ENCODE data around the gene ILF3.

The ILF3 gene

DNA sequence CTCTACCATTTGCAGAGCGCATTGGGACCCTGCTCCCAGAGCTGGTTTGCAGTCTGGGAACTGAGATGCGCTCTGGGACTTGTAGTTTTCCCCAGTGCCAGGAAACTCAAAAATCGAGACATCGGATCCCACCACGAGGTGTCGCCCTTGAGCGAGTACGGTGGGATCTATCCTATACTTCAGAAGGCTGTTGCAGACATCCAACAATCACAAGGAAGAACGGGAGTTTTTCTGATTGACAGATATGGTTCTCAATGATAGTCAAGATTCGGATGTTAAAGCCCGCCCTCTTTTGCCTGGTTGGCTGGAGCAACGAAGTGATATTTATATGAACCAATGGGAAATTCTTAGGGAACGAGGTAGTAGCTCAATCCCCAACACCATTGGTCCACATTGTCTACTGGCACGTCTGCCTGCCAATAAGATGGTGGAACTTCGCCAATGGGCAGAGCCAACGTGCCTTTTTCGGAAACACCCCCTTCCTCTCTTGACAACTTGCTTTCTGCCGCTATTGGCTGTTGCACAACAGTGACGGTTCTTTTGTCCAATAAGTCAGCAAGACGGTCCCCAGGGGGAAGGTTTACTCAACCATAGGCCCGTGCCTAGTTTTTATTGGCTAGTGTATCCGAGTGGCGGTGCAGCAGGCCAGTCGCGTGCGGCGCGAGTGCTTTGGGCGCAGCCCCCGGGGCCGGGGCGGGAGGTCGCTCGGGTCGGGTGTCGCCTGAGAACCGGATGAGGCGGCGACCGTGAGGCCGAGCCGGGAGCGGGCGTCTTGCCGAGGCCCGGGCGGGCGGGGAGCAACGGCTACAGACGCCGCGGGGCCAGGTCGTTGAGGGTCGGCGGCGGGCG is 63.4 kb downstream of the ILF3 start, which contains the start of gene DNM2:
TSS of gene DNM2 (plus strand) at position 724 of the 849 bp plus-strand sequence. CDS start 164 bp downstream, outside the sequence.
- ChIA-PET POLR2A (interaction anchor here (0.7 to 3.4 kb wide), 14 partner anchors 8 to 155 kb away, joined by 3 to 26 read pairs (median 4); partner anchors contain the start of genes QTRT1 and TMED1), CTCF (interaction anchor here (0.6 to 2.9 kb wide), 15 partner anchors 14 to 211 kb away, joined by 3 to 16 read pairs (median 4); partner anchors contain the start of gene QTRT1)
- peak; percentile 91 for DNase-seq (ENCODE audit: extremely low spot score)
- TF ChIP-seq BHLHE40 (IDR thresholded peaks at IDR 0.05; ENCODE audit: borderline replicate concordance) (no peak), PKNOX1 (IDR thresholded peaks at IDR 0.05) (peak; percentile 100), SP1 (IDR thresholded peaks at IDR 0.05) (peak; percentile 93), FOXM1 (IDR thresholded peaks at IDR 0.05; ENCODE audit: borderline replicate concordance) (peak; percentile 62), ELF4 (IDR thresholded peaks at IDR 0.05) (peak; percentile 56; the same call in 1 of the 2 replicates)

DNA sequence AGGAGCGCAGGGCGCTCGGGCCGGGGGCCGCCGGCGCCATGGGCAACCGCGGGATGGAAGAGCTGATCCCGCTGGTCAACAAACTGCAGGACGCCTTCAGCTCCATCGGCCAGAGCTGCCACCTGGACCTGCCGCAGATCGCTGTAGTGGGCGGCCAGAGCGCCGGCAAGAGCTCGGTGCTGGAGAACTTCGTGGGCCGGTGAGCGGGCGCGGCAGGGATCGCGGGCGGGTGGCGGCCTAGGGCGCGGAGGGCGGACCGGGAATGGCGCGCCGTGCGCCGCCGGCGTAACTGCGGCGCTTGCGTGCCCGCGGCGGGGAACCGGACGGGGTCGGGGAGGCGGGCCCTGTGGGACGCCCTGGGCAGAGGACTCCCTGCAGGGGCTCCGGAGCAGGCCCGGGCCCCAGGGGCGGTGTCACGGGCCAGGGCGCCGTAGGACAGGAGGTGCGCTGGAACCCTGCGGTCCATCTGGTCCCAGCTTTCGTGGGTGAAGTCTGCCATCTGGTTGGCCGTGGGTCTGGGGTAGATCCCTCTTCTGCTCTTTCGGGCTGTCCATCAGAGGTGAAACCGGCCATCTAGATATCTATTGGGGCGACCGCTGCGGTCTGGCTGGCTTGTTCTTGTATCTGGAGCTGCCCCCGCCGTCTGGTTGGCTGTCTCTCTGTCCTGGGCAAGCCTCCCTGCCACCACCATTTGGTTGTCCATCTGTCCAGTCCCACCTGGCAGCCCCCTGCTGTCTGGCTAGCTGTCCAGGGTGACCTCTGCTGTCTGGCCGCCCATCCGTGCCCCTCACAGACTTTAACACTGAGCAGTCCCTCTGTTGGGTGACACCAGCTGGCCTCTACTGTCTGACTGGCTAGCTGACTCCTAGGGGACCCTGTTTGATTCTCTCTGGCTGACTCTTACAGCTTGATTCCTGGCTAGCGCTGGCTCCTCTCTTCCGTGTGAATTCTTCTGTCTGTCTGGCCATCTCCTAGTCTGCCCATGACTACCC is 64.4 kb downstream of the ILF3 start:
- CTCF ChIA-PET = interaction anchor here (0.6 to 2.9 kb wide), 15 partner anchors 15 to 212 kb away, joined by 3 to 16 read pairs (median 4); partner anchors contain the start of gene QTRT1

DNA sequence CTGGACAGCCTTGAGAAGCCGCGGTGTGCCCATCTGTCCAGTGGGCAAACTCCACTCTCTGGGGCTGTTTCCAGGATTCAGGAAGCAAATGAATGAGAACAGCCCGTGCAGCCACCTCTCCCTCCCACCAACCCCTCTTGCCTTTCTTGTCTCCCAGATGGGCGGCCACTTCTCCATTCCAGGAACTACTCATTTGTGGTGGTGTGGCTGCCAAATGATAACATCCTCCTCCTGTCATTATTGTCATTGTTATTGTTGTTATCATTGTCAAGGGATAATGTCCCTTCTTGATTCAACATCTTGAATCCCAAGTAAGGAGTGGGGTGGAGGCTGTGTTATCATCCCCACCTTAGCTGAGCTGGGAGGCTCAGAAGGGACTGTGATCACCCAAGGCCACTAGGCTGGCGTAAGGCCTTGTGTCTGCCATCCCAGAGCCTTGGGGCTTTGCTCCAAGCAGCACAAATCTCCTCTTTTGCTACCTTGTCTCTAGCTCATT is 65.4 kb downstream of the ILF3 start:
- TF ChIP-seq ZNF384 (IDR thresholded peaks at IDR 0.05) (no peak), FOXK2 (IDR thresholded peaks at IDR 0.05) (no peak), CTBP1 (IDR thresholded peaks at IDR 0.05; ENCODE audit: borderline replicate concordance) (no peak), LEF1 (IDR thresholded peaks at IDR 0.05; ENCODE audit: borderline replicate concordance) (no peak), FOXA1 (IDR thresholded peaks at IDR 0.05) (no peak), SP1 (IDR thresholded peaks at IDR 0.05) (no peak), HDGF (IDR thresholded peaks at IDR 0.05; ENCODE audit: borderline replicate concordance) (no peak), BHLHE40 (IDR thresholded peaks at IDR 0.05; ENCODE audit: borderline replicate concordance) (no peak), PKNOX1 (IDR thresholded peaks at IDR 0.05) (no peak), ELF4 (IDR thresholded peaks at IDR 0.05) (no peak), NFRKB (IDR thresholded peaks at IDR 0.05) (no peak), ARNT (IDR thresholded peaks at IDR 0.05) (no peak), SUZ12 (IDR thresholded peaks at IDR 0.05) (no peak)
- ChIA-PET POLR2A (interaction anchor here (0.5 to 1.8 kb wide), 4 partner anchors 8 to 145 kb away, joined by 3 to 7 read pairs (median 5); no protein-coding TSS in a partner anchor), CTCF (interaction anchor here (1.0 to 2.9 kb wide), 2 partner anchors 145 kb away, joined by 3 to 16 read pairs; no protein-coding TSS in a partner anchor)
- DNase-seq (ENCODE audit: extremely low spot score) = no peak

More for the DNA sequence above, 64.4 kb downstream of the ILF3 start:
- POLR2A ChIA-PET = interaction anchor here (0.7 to 3.4 kb wide), 16 partner anchors 9 to 154 kb away, joined by 3 to 26 read pairs (median 5); partner anchors contain the start of genes QTRT1 and TMED1
- peak; percentile 45 for DNase-seq (ENCODE audit: extremely low spot score)
- TF ChIP-seq L3MBTL2 (conservative IDR thresholded peaks at IDR 0.05) (no peak), FOXM1 (IDR thresholded peaks at IDR 0.05; ENCODE audit: borderline replicate concordance) (no peak), ARNT (IDR thresholded peaks at IDR 0.05) (no peak), ELF4 (IDR thresholded peaks at IDR 0.05) (no peak), SUZ12 (IDR thresholded peaks at IDR 0.05) (no peak), PKNOX1 (IDR thresholded peaks at IDR 0.05) (no peak), SP1 (IDR thresholded peaks at IDR 0.05) (no peak), NFRKB (IDR thresholded peaks at IDR 0.05) (no peak), HDGF (IDR thresholded peaks at IDR 0.05; ENCODE audit: borderline replicate concordance) (no peak), CTBP1 (IDR thresholded peaks at IDR 0.05; ENCODE audit: borderline replicate concordance) (no peak), ZNF384 (IDR thresholded peaks at IDR 0.05) (no peak), FOXK2 (IDR thresholded peaks at IDR 0.05) (no peak)

DNA sequence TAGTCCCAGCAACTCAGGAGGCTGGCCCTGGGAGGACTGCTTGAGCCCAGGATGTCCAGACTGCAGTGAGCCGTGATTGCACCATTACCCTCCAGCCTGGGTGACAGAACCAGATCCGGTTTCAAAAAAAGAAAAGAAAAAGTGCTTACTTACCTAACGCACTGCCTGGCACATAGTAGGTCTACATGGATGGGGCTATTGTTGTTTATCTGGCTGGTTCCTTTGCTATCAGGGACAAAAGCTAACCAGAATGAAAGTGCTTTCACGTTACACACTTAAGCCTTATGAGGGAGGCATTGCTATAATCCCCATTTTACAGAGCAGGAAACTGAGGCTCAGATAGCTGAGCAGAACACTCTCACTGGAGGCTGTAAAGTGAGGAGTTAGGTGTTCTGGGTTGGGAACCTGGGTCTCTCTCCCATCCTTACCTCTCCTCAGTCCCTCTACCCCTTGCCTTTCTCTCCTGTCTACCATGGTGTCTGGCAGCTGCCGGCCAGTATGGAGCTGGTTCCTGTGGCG is 66.5 kb downstream of the ILF3 start:
- CTCF ChIA-PET = interaction anchor here (1.0 to 1.1 kb wide), 2 partner anchors 21 to 144 kb away, joined by 3 read pairs; no protein-coding TSS in a partner anchor
- DNase-seq (ENCODE audit: extremely low spot score) = no peak
- POLR2A ChIA-PET = no interaction called here
- TF ChIP-seq SUZ12 (IDR thresholded peaks at IDR 0.05) = no peak
- TF ChIP-seq SP1 (IDR thresholded peaks at IDR 0.05) = no peak
- TF ChIP-seq BHLHE40 (IDR thresholded peaks at IDR 0.05; ENCODE audit: borderline replicate concordance) = no peak
- no peak for TF ChIP-seq NFRKB (IDR thresholded peaks at IDR 0.05)
- TF ChIP-seq FOXA1 (IDR thresholded peaks at IDR 0.05) = no peak
- TF ChIP-seq TARDBP (IDR thresholded peaks at IDR 0.05) = no peak
- no peak for TF ChIP-seq LEF1 (IDR thresholded peaks at IDR 0.05; ENCODE audit: borderline replicate concordance)
- TF ChIP-seq ARNT (IDR thresholded peaks at IDR 0.05) = no peak
- TF ChIP-seq CTBP1 (IDR thresholded peaks at IDR 0.05; ENCODE audit: borderline replicate concordance) = no peak
- TF ChIP-seq FOXM1 (IDR thresholded peaks at IDR 0.05; ENCODE audit: borderline replicate concordance) = no peak
- TF ChIP-seq PKNOX1 (IDR thresholded peaks at IDR 0.05) = no peak
- no peak for TF ChIP-seq ZNF384 (IDR thresholded peaks at IDR 0.05)
- TF ChIP-seq ELF4 (IDR thresholded peaks at IDR 0.05) = no peak
- TF ChIP-seq L3MBTL2 (conservative IDR thresholded peaks at IDR 0.05) = no peak
- no peak for TF ChIP-seq HDGF (IDR thresholded peaks at IDR 0.05; ENCODE audit: borderline replicate concordance)
- no peak for TF ChIP-seq FOXK2 (IDR thresholded peaks at IDR 0.05)
